ENCODE measurements around the gene PRIMA1. TPM values are rescaled to one million over a fixed set of nuclear protein-coding genes. Genes with fewer than 3 reads are reported as not detected.

The PRIMA1 gene
- polyA plus RNA-seq, 1 of the 3 experiments (the other 2 are of a cell fraction) = 0.18 TPM

GRCh38 chr14:93799617-93799988 is 11.3 kb upstream of the PRIMA1 start:
- Histone ChIP-seq H3K9me3 (no peaks in the 10 kb centered on the region), H3K4me2 (no peak overlapping the region), H3K9ac (no peak overlapping the region), H3K9me2 (no peaks in the 10 kb centered on the region), H3K4me3 (ENCODE audit: low read depth in 2 of 2, low read length in 1 of 2) (no peak overlapping the region), H3K27me3 (ENCODE audit: insufficient read depth) (no peaks in the 10 kb centered on the region), H3F3A (replicated peaks; ENCODE audit: insufficient read depth) (no peaks in the 10 kb centered on the region), H3K27ac (ENCODE audit: low read depth in 2 of 2, low read length in 1 of 2) (no peak overlapping the region), H4K20me1 (ENCODE audit: insufficient read depth) (no peaks in the 10 kb centered on the region), H3K79me2 (ENCODE audit: insufficient read depth) (no peaks in the 10 kb centered on the region), H3K36me3 (replicated peaks in 1 of 2; ENCODE audit: control insufficient read depth in 1 of 2, insufficient read depth in 2 of 2, low read length in 1 of 2) (no peaks in the 10 kb centered on the region), H3K4me1 (ENCODE audit: control insufficient read depth in 1 of 2, insufficient read depth in 2 of 2, low read depth in 1 of 2, low read length in 1 of 2) (no peaks in the 10 kb centered on the region), H2AFZ (ENCODE audit: low read depth) (no peak overlapping the region)
- DNase-seq = no peak
- 67% methylated on average over 4 of the region's 4 CpGs for WGBS (ENCODE audit: low lambda C conversion rate)
- TF ChIP-seq CHD2 (IDR thresholded peaks at IDR 0.05; ENCODE audit: low read length, partially characterized antibody) = no peak
- TF ChIP-seq ELF1 (IDR thresholded peaks at IDR 0.05) = no peak
- no peak for TF ChIP-seq YY1 (IDR thresholded peaks at IDR 0.05; ENCODE audit: low read depth)
- TF ChIP-seq GATA2 (CRISPR knock-in tag; IDR thresholded peaks at IDR 0.05) = no peak
- no peak for TF ChIP-seq ZBTB33 (IDR thresholded peaks at IDR 0.05; ENCODE audit: borderline replicate concordance, low read depth)
- TF ChIP-seq REST (IDR thresholded peaks at IDR 0.05; ENCODE audit: low read depth, low read length) = no peak
- no peak for TF ChIP-seq SIN3A (IDR thresholded peaks at IDR 0.05; ENCODE audit: borderline replicate concordance, low read depth, low read length)
- TF ChIP-seq JUND (IDR thresholded peaks at IDR 0.05) = no peak
- TF ChIP-seq FOSL2 (IDR thresholded peaks at IDR 0.05; ENCODE audit: borderline replicate concordance, low read depth) = no peak
- ChIA-PET CTCF (no interaction called here), POLR2A (no interaction called here)

GRCh38 chr14:93797536-93797935 is 9.3 kb upstream of the PRIMA1 start:
- POLR2A ChIA-PET = no interaction called here

More at GRCh38 chr14:93797536-93797935, 9.3 kb upstream of the PRIMA1 start:
- Histone ChIP-seq H3K4me3 (ENCODE audit: low read depth in 2 of 2, low read length in 1 of 2) (no peak overlapping the region), H3F3A (replicated peaks; ENCODE audit: insufficient read depth) (no peaks in the 10 kb centered on the region), H3K9ac (no peak overlapping the region), H3K9me2 (no peaks in the 10 kb centered on the region), H4K20me1 (ENCODE audit: insufficient read depth) (no peaks in the 10 kb centered on the region), H2AFZ (ENCODE audit: low read depth) (no peak overlapping the region), H3K27me3 (ENCODE audit: insufficient read depth) (no peaks in the 10 kb centered on the region), H3K4me2 (no peak overlapping the region), H3K36me3 (replicated peaks in 1 of 2; ENCODE audit: control insufficient read depth in 1 of 2, insufficient read depth in 2 of 2, low read length in 1 of 2) (no peaks in the 10 kb centered on the region), H3K4me1 (ENCODE audit: control insufficient read depth in 1 of 2, insufficient read depth in 2 of 2, low read depth in 1 of 2, low read length in 1 of 2) (no peaks in the 10 kb centered on the region), H3K27ac (ENCODE audit: low read depth in 2 of 2, low read length in 1 of 2) (no peak overlapping the region), H3K79me2 (ENCODE audit: insufficient read depth) (no peaks in the 10 kb centered on the region), H3K9me3 (no peaks in the 10 kb centered on the region)
- CTCF ChIA-PET = interaction anchor here (0.6 kb wide), 1 partner anchor 26 kb away, joined by 3 read pairs; no protein-coding TSS in a partner anchor
- TF ChIP-seq GABPA (IDR thresholded peaks at IDR 0.05; ENCODE audit: low read depth) = no peak
- TF ChIP-seq SIN3A (IDR thresholded peaks at IDR 0.05; ENCODE audit: borderline replicate concordance, low read depth, low read length) = no peak
- no peak for TF ChIP-seq YY1 (IDR thresholded peaks at IDR 0.05; ENCODE audit: low read depth)
- no peak for TF ChIP-seq PBX3 (IDR thresholded peaks at IDR 0.05)
- no peak for TF ChIP-seq RXRA (IDR thresholded peaks at IDR 0.05; ENCODE audit: borderline replicate concordance, low read depth)
- TF ChIP-seq GATA2 (CRISPR knock-in tag; IDR thresholded peaks at IDR 0.05) = no peak
- TF ChIP-seq EP300 (IDR thresholded peaks at IDR 0.05; ENCODE audit: borderline replicate concordance in 1 of 2, low read depth in 1 of 2, low read length in 1 of 2) = no peak
- TF ChIP-seq ELF1 (IDR thresholded peaks at IDR 0.05) = no peak
- TF ChIP-seq TCF12 (IDR thresholded peaks at IDR 0.05) = no peak
- TF ChIP-seq SMC3 (IDR thresholded peaks at IDR 0.05; ENCODE audit: low read depth, low read length) = no peak
- no peak for TF ChIP-seq FOSL2 (IDR thresholded peaks at IDR 0.05; ENCODE audit: borderline replicate concordance, low read depth)
- TF ChIP-seq TAF1 (IDR thresholded peaks at IDR 0.05; ENCODE audit: borderline replicate concordance, low read depth, low read length) = no peak
- no peak for TF ChIP-seq FOXM1 (IDR thresholded peaks at IDR 0.05; ENCODE audit: low read depth)
- TF ChIP-seq ZBTB33 (IDR thresholded peaks at IDR 0.05; ENCODE audit: borderline replicate concordance, low read depth) = no peak
- TF ChIP-seq NFIC (IDR thresholded peaks at IDR 0.05; ENCODE audit: borderline replicate concordance) = no peak
- TF ChIP-seq FOXJ3 (CRISPR knock-in tag; IDR thresholded peaks at IDR 0.05) = no peak
- DNase-seq = no peak
- WGBS (ENCODE audit: low lambda C conversion rate) = 53% methylated on average over 12 of the region's 12 CpGs

All from SK-N-SH (cell line).